Parathyroid adenoma (tissue), 2 donors: ENCODE data around the gene GRIK4.
"Not testable (repeated sequence)": the region's sequence is repeated elsewhere in the genome, so short reads cannot be mapped to it uniquely, and the experiment has no call there.

Source experiments
- H2AFZ ChIP-seq: fragments of 300-600 bp; sonication (generic); one replicate; pipeline ENCODE4 v1.7.0; 2017; ENCODE audit warnings: antibody characterized with exemption, mild to moderate bottlenecking
- H3K27ac ChIP-seq: fragments of 300-600 bp; sonication (generic); one replicate; pipeline ENCODE4 v1.7.0; 2017
- H3K27me3 ChIP-seq: fragments of 300-600 bp; sonication (generic); one replicate; pipeline ENCODE4 v1.7.0; 2017; ENCODE audit warnings: low read length; ENCODE audit not compliant: control insufficient read depth, insufficient read depth
- H3K36me3 ChIP-seq: fragments of 300-600 bp; sonication (generic); one replicate; pipeline ENCODE4 v1.7.0; 2017; ENCODE audit warnings: low read length; ENCODE audit not compliant: control insufficient read depth, insufficient read depth
- H3K4me1 ChIP-seq: fragments of 300-600 bp; sonication (generic); one replicate; pipeline ENCODE4 v1.7.0; 2017; ENCODE audit warnings: control low read depth
- H3K4me2 ChIP-seq: fragments of 300-600 bp; sonication (generic); one replicate; pipeline ENCODE4 v1.7.0; 2017; ENCODE audit warnings: low read length
- H3K4me3 ChIP-seq: fragments of 300-600 bp; sonication (generic); one replicate; pipeline ENCODE4 v1.7.0; 2017; ENCODE audit warnings: low read depth, low read length
- H3K79me2 ChIP-seq: fragments of 300-600 bp; sonication (generic); one replicate; pipeline ENCODE4 v1.7.0; 2017; ENCODE audit warnings: control low read depth
- H3K9ac ChIP-seq: fragments of 300-600 bp; sonication (generic); one replicate; pipeline ENCODE4 v1.7.0; 2017; ENCODE audit warnings: mild to moderate bottlenecking
- H3K9me3 ChIP-seq: fragments of 300-600 bp; sonication (generic); one replicate; pipeline ENCODE4 v1.7.0; 2017; ENCODE audit warnings: low read length; ENCODE audit not compliant: control insufficient read depth
- TF ChIP-seq, protein P1 (sequence below): fragments of 300-600 bp; sonication (generic); IDR thresholded peaks from one replicate; pipeline ENCODE4 v1.7.0; 2017; ENCODE audit warnings: antibody characterized with exemption, mild to moderate bottlenecking
- donor health status: primary hyperparathyroidism.

GRIK4 gene

DNA sequence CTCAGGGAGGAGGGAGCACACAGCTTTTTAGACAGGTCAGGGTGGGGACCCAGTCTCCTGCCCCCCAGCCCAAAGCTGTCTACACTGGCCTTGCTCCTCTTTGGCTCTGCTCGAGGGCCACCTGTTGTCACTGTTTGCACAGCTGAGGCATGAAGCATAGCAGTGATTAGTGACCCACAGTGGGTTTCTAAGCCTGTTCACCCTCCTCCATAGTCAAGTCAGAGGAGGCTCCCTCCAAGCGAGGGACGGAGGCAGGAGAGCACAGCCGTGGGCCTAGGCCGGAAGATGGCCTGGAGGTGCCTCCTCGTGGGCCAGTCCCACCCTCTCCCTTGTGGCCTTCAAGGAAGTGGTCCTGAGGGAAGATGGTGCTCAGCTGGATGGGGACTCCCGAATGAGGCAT is 241.1 kb downstream of the GRIK4 start:
- Histone ChIP-seq H3K27me3 (no peaks in the 10 kb centered on the region), H3K4me1 (no peaks in the 10 kb centered on the region), H3K79me2 (no peaks in the 10 kb centered on the region), H3K36me3 (no peaks in the 10 kb centered on the region), H3K9me3 (no peaks in the 10 kb centered on the region), H3K27ac (no peak overlapping the region), H2AFZ (no peak overlapping the region), H3K9ac (no peak overlapping the region), H3K4me2 (no peak overlapping the region), H3K4me3 (no peak overlapping the region)
- TF ChIP-seq, protein P1, sequence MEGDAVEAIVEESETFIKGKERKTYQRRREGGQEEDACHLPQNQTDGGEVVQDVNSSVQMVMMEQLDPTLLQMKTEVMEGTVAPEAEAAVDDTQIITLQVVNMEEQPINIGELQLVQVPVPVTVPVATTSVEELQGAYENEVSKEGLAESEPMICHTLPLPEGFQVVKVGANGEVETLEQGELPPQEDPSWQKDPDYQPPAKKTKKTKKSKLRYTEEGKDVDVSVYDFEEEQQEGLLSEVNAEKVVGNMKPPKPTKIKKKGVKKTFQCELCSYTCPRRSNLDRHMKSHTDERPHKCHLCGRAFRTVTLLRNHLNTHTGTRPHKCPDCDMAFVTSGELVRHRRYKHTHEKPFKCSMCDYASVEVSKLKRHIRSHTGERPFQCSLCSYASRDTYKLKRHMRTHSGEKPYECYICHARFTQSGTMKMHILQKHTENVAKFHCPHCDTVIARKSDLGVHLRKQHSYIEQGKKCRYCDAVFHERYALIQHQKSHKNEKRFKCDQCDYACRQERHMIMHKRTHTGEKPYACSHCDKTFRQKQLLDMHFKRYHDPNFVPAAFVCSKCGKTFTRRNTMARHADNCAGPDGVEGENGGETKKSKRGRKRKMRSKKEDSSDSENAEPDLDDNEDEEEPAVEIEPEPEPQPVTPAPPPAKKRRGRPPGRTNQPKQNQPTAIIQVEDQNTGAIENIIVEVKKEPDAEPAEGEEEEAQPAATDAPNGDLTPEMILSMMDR = no peak

DNA sequence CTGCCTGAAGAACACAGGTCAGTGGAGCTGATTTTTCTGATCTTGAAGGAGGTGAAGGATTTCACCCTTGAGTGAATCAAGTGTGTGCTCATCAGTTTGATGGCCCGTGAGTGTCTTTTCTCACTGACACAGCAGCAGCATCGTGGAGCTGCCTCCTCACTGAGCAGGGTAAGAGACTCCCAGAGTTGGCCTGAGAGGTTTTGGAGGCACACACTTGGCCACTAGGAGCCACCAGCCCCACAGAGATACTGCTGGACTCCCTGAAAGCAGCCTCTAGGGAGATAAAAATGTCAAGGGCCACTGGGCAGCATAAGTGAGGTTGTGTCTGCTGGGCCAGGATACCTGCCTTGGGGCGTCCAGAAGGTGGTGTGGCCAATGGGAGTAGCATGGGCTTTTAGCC is 245.4 kb downstream of the GRIK4 start:
- Histone ChIP-seq H3K4me1 (no peaks in the 10 kb centered on the region), H3K9ac (no peak overlapping the region), H3K79me2 (no peaks in the 10 kb centered on the region), H3K27ac (no peak overlapping the region), H2AFZ (no peak overlapping the region), H3K4me3 (no peak overlapping the region), H3K27me3 (no peaks in the 10 kb centered on the region), H3K9me3 (no peaks in the 10 kb centered on the region), H3K36me3 (no peaks in the 10 kb centered on the region), H3K4me2 (no peak overlapping the region)
- TF ChIP-seq, protein P1 = no peak

DNA sequence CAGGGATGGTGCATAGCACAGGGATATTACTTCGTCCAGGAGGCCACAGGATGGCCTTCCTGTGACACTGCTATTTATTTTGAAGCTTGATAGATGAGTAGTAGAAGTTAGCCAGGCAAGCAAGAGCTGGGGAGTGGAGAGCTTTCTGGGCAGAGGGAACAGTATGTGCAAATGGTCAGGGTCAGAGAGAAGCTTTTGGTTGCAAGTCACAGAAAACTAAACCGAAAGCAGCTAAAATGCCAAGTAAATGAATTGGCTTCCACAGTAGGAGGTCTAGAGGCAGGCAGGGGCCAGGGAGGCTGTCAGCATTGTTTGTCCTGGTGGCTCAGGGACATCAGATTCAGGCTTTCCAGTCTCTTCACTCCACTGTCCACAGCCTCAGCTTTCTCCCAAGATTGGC is 247.5 kb downstream of the GRIK4 start:
- no peak overlapping the region for H3K27ac ChIP-seq
- H3K4me3 ChIP-seq = no peak overlapping the region
- H3K4me2 ChIP-seq = no peak overlapping the region
- H3K9ac ChIP-seq = no peak overlapping the region
- no peaks in the 10 kb centered on the region for H3K27me3 ChIP-seq
- H2AFZ ChIP-seq = no peak overlapping the region
- H3K4me1 ChIP-seq = no peaks in the 10 kb centered on the region
- TF ChIP-seq, protein P1 = no peak
- H3K79me2 ChIP-seq = no peaks in the 10 kb centered on the region
- H3K36me3 ChIP-seq = no peaks in the 10 kb centered on the region
- H3K9me3 ChIP-seq = no peaks in the 10 kb centered on the region

DNA sequence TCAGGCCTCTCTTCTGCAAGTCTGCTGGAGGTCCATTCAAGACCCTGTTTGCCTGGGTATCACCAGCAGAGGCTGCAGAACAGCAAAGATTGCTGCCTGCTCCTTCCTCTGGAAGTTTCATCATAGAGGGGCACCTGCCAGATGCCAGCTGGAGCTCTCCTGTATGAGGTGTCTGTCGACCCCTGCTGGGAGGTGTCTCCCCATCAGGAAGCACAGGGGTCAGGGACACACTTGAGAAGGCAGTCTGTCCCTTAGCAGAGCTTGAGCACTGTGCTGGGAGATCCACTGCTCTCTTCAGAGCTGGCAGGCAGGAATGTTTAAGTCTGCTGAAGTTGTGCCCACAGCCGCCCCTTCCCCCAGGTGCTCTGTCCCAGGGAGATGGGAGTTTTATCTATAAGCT is 254.2 kb downstream of the GRIK4 start:
- not testable (repeated sequence) for H3K36me3 ChIP-seq, H3K4me2 ChIP-seq, H3K27me3 ChIP-seq, H3K27ac ChIP-seq, H3K4me1 ChIP-seq, H3K9ac ChIP-seq, H3K4me3 ChIP-seq, H2AFZ ChIP-seq, H3K79me2 ChIP-seq, H3K9me3 ChIP-seq

DNA sequence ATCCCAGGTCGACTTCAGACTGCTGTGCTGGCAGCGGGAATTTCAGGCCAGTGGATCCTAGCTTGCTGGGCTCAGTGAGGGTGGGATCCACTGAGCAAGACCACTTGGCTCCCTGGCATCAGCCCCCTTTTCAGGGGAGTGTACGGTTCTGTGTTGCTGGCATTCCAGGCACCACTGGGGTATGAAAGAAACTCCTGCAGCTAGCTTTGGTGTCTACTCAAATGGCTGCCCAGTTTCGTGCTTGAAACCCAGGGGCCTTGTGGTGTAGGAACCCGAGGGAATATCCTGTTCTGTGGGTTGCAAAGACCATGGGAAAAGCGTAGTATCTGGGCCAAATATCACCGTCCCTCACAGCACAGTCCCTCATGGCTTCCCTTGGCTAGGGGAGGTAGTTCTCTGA is 254.8 kb downstream of the GRIK4 start:
- H3K27me3 ChIP-seq = no peaks in the 10 kb centered on the region
- no peaks in the 10 kb centered on the region for H3K79me2 ChIP-seq
- no peaks in the 10 kb centered on the region for H3K4me1 ChIP-seq
- no peaks in the 10 kb centered on the region for H3K9me3 ChIP-seq
- H3K9ac ChIP-seq = no peak overlapping the region
- no peak overlapping the region for H3K27ac ChIP-seq
- no peak overlapping the region for H3K4me3 ChIP-seq
- TF ChIP-seq, protein P1 = no peak
- no peaks in the 10 kb centered on the region for H3K36me3 ChIP-seq
- H3K4me2 ChIP-seq = no peak overlapping the region
- no peak overlapping the region for H2AFZ ChIP-seq
